ENCODE results near the gene SIPA1L2. TPM values are rescaled to one million over a fixed set of nuclear protein-coding genes. Genes with fewer than 3 reads are reported as not detected.

The SIPA1L2 gene
- total and polyA plus RNA-seq, 4 donors = 5.3 to 60.1 (median 30.4) TPM

- no peak overlapping the region for H3K4me3 ChIP-seq
- TF ChIP-seq CTCF (IDR thresholded peaks at IDR 0.05; ENCODE audit: control extremely low read depth, extremely low read depth) = no peak
- DNase-seq (no peak), ATAC-seq (ENCODE audit: insufficient read depth, low FRiP score) (no peak)
- WGBS, 2 donors = 91 to 92% methylated on average over 3 of the region's 3 CpGs
- H3K9me3 ChIP-seq (ENCODE audit: control insufficient read depth in 4 of 4, insufficient read depth in 3 of 4, low read length in 3 of 4) = no peaks in the 10 kb centered on the region
- H3K36me3 ChIP-seq (ENCODE audit: control insufficient read depth in 4 of 4, insufficient read depth in 4 of 4, low read length in 4 of 4) = no peaks in the 10 kb centered on the region
- no peaks in the 10 kb centered on the region for H3K27me3 ChIP-seq (ENCODE audit: control insufficient read depth in 3 of 3, insufficient read depth in 3 of 3, low read length in 2 of 3)
- no peak overlapping the region for H3K27ac ChIP-seq (ENCODE audit: low read depth in 1 of 2, low read length in 1 of 2)
- peaks cover 0 to 16% (median 0%) of the 10 kb centered on the region in 5 donors for H3K4me1 ChIP-seq (ENCODE audit: control insufficient read depth in 5 of 5, insufficient read depth in 5 of 5, low read length in 5 of 5)
- no peak overlapping the region for H3K9ac ChIP-seq (ENCODE audit: insufficient read depth in 1 of 2, low read length in 2 of 2)
These were observed 35.2 kb upstream of the SIPA1L2 start for GRCh38 chr1:232664844-232665777.

GRCh38 chr1:232662910-232663309, 33.0 kb upstream of the SIPA1L2 start:
- 65 to 73% methylated on average over 7 of the region's 7 CpGs for WGBS, 2 donors
- H3K27me3 ChIP-seq (ENCODE audit: control insufficient read depth in 3 of 3, insufficient read depth in 3 of 3, low read length in 2 of 3) = no peaks in the 10 kb centered on the region
- no peak overlapping the region for H3K27ac ChIP-seq (ENCODE audit: low read depth in 1 of 2, low read length in 1 of 2)
- no peaks in the 10 kb centered on the region for H3K9me3 ChIP-seq (ENCODE audit: control insufficient read depth in 4 of 4, insufficient read depth in 3 of 4, low read length in 3 of 4)
- no peak for ATAC-seq (ENCODE audit: insufficient read depth, low FRiP score)
- no peak for TF ChIP-seq CTCF (IDR thresholded peaks at IDR 0.05; ENCODE audit: control extremely low read depth, extremely low read depth)
- H3K9ac ChIP-seq (ENCODE audit: insufficient read depth in 1 of 2, low read length in 2 of 2) = no peak overlapping the region
- peaks cover 0 to 15% (median 0%) of the 10 kb centered on the region in 5 donors for H3K4me1 ChIP-seq (ENCODE audit: control insufficient read depth in 5 of 5, insufficient read depth in 5 of 5, low read length in 5 of 5)
- no peak overlapping the region for H3K4me3 ChIP-seq
- DNase-seq = no peak
- H3K36me3 ChIP-seq (ENCODE audit: control insufficient read depth in 4 of 4, insufficient read depth in 4 of 4, low read length in 4 of 4) = no peaks in the 10 kb centered on the region

- Histone ChIP-seq H3K36me3 (ENCODE audit: control insufficient read depth in 4 of 4, insufficient read depth in 4 of 4, low read length in 4 of 4) (no peaks in the 10 kb centered on the region), H3K9me3 (ENCODE audit: control insufficient read depth in 4 of 4, insufficient read depth in 3 of 4, low read length in 3 of 4) (no peaks in the 10 kb centered on the region), H3K27ac (ENCODE audit: low read depth in 1 of 2, low read length in 1 of 2) (no peak overlapping the region), H3K27me3 (ENCODE audit: control insufficient read depth in 3 of 3, insufficient read depth in 3 of 3, low read length in 2 of 3) (peaks cover 0 to 2% (median 0%) of the 10 kb centered on the region in 3 donors), H3K9ac (ENCODE audit: insufficient read depth in 1 of 2, low read length in 2 of 2) (no peak overlapping the region), H3K4me3 (no peak overlapping the region), H3K4me1 (ENCODE audit: control insufficient read depth in 5 of 5, insufficient read depth in 5 of 5, low read length in 5 of 5) (peaks cover 0 to 6% (median 0%) of the 10 kb centered on the region in 5 donors)
- no peak for TF ChIP-seq CTCF (IDR thresholded peaks at IDR 0.05; ENCODE audit: control extremely low read depth, extremely low read depth)
- no peak for ATAC-seq (ENCODE audit: insufficient read depth, low FRiP score)
- no peak for DNase-seq
- WGBS, 2 donors = 72 to 91% methylated on average over 2 of the region's 2 CpGs
These were observed 28.5 kb upstream of the SIPA1L2 start for GRCh38 chr1:232658386-232658785.
